Endodermal cell (in vitro differentiated cells): ENCODE measurements around the gene AGXT. TPM values are rescaled to one million over a fixed set of nuclear protein-coding genes. Genes with fewer than 3 reads are reported as not detected.

Experiments
- DNase-seq: peaks from one replicate; pipeline ENCODE4 v3.0.0-alpha.2; 2017
- H3K27ac ChIP-seq: 2 replicates; pipeline ENCODE4 v1.5.1; 2013; ENCODE audit warnings: mild to moderate bottlenecking, low read depth, low read length, moderate library complexity
- H3K27me3 ChIP-seq: 2 replicates; pipeline ENCODE4 v1.6.1; 2013; ENCODE audit warnings: mild to moderate bottlenecking, low read length, moderate library complexity; ENCODE audit not compliant: insufficient read depth, control insufficient read depth, poor library complexity, severe bottlenecking
- H3K36me3 ChIP-seq: 2 replicates; pipeline ENCODE4 v1.7.0; 2013; ENCODE audit warnings: mild to moderate bottlenecking, low read length, moderate library complexity; ENCODE audit not compliant: control insufficient read depth, insufficient read depth
- H3K4me1 ChIP-seq: one replicate; pipeline ENCODE4 v1.7.0; 2013; ENCODE audit warnings: low read length; ENCODE audit not compliant: control insufficient read depth, insufficient read depth
- H3K4me3 ChIP-seq: 2 replicates; pipeline ENCODE4 v1.5.1; 2013; ENCODE audit warnings: mild to moderate bottlenecking, low read length, moderate library complexity
- H3K9ac ChIP-seq: 2 replicates; pipeline ENCODE4 v1.6.1; 2013; ENCODE audit warnings: mild to moderate bottlenecking, low read length, moderate library complexity; ENCODE audit not compliant: poor library complexity, severe bottlenecking; ENCODE audit errors: extremely low read depth
- H3K9me3 ChIP-seq: 2 replicates; pipeline ENCODE4 v1.6.1; 2013; ENCODE audit warnings: mild to moderate bottlenecking, low read length, moderate library complexity; ENCODE audit not compliant: control insufficient read depth
- H3K27ac Mint-ChIP-seq: 2 replicates; pipeline ENCODE4 v1.8.0; 2020; ENCODE audit warnings: mixed read lengths
- H3K27me3 Mint-ChIP-seq: 2 replicates; pipeline ENCODE4 v1.8.0; 2021; ENCODE audit warnings: mild to moderate bottlenecking, mixed read lengths; ENCODE audit not compliant: insufficient read depth
- H3K36me3 Mint-ChIP-seq: 2 replicates; pipeline ENCODE4 v1.8.0; 2020; ENCODE audit warnings: low read depth, mixed read lengths
- H3K4me1 Mint-ChIP-seq: 2 replicates; pipeline ENCODE4 v1.8.0; 2020; ENCODE audit warnings: mixed read lengths
- H3K4me3 Mint-ChIP-seq: 2 replicates; pipeline ENCODE4 v1.8.0; 2020; ENCODE audit warnings: mild to moderate bottlenecking, moderate library complexity, mixed read lengths
- H3K9me3 Mint-ChIP-seq: 2 replicates; pipeline ENCODE4 v1.8.0; 2020; ENCODE audit warnings: mild to moderate bottlenecking, mixed read lengths
- CTCF ChIP-seq: fragments of 200-600 bp; sonication (generic); conservative IDR thresholded peaks from 2 replicates; pipeline ENCODE4 v1.5.0; 2021; ENCODE audit warnings: antibody characterized with exemption, mild to moderate bottlenecking
- WGBS, 2 experiments: methylation state at CpG; one replicate each; pipeline versions ENCODE4 v1.1.5 to v1.1.7; 2013; ENCODE audit warnings: missing lambda C conversion rate in 2 of 2, mixed read lengths in 1 of 2; ENCODE audit not compliant: insufficient coverage in 1 of 2, insufficient read length in 1 of 2; 5-methylcytosine and 5-hydroxymethylcytosine counted together
- total RNA-seq, 2 donors: library from RNA; stranded (reverse); fragmentation: NEBNext Ultra II Directional in 1 of 2; extraction: Animal tissue kit (Norgen Biotek cat#: 25700) in 1 of 2; gene quantifications; 2 replicates in 1 of 2; 3 replicates in 1 of 2; pipeline ENCODE4 v1.2.1, GENCODE V29; 2021

Gene AGXT
- total RNA-seq, 2 donors from 2014 or later, result 0.31 TPM; not detected in 1

- 92 to 96% methylated on average over 5 to 7 of the region's 7 CpGs for WGBS, 2 experiments
- peaks cover 3% of the 10 kb centered on the region for H3K4me1 ChIP-seq
- no peaks in the 10 kb centered on the region for H3K36me3 Mint-ChIP-seq
- no peaks in the 10 kb centered on the region for H3K9me3 ChIP-seq
- TF ChIP-seq CTCF, result no peak
- no peak overlapping the region for H3K27ac Mint-ChIP-seq
- H3K9ac ChIP-seq, result no peak overlapping the region
- H3K4me1 Mint-ChIP-seq, result peaks cover 3% of the 10 kb centered on the region
- H3K36me3 ChIP-seq, result no peaks in the 10 kb centered on the region
- H3K27me3 Mint-ChIP-seq, result no peaks in the 10 kb centered on the region
- DNase-seq, result no peak
- H3K27ac ChIP-seq, result no peak overlapping the region
- H3K27me3 ChIP-seq, result no peaks in the 10 kb centered on the region
- H3K4me3 Mint-ChIP-seq, result no peak overlapping the region
- no peaks in the 10 kb centered on the region for H3K9me3 Mint-ChIP-seq
- no peak overlapping the region for H3K4me3 ChIP-seq
Observed at GRCh38 chr2:240879105-240879504, 10.5 kb downstream of the AGXT start.

DNA sequence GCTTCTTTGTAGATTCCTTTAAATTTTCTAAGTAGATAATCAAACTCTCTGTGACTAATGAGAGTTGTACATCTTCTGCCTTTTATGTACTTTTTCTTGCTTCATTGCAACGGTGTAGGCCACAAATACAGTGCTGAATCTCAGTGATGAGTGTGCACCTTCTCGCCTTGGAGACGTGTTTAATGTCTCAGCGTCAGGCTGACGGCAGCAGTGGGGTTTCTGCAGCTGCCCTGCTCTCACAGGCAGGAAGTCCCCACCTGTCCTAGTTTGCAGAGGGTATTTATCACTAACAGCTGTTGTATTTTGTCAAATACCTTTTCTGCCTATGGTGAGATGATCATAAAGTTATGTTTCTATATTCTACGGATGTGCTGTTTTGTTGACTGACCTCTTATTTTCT lies 13.3 kb downstream of the AGXT start:
- Histone ChIP-seq H3K36me3 (no peaks in the 10 kb centered on the region), H3K9ac (no peak overlapping the region), H3K27me3 (no peaks in the 10 kb centered on the region), H3K4me3 (no peak overlapping the region), H3K4me1 (peaks cover 4% of the 10 kb centered on the region), H3K9me3 (no peaks in the 10 kb centered on the region), H3K27ac (no peak overlapping the region)
- no peak for DNase-seq
- no peak overlapping the region for H3K27ac Mint-ChIP-seq
- H3K36me3 Mint-ChIP-seq, result no peaks in the 10 kb centered on the region
- TF ChIP-seq CTCF, result no peak
- WGBS, 2 experiments, result 82 to 88% methylated on average over 5 to 6 of the region's 6 CpGs
- H3K4me1 Mint-ChIP-seq, result peaks cover 6% of the 10 kb centered on the region
- H3K9me3 Mint-ChIP-seq, result no peaks in the 10 kb centered on the region
- no peaks in the 10 kb centered on the region for H3K27me3 Mint-ChIP-seq
- no peak overlapping the region for H3K4me3 Mint-ChIP-seq

GRCh38 chr2:240884221-240884620 lies 15.6 kb downstream of the AGXT start:
- no peak overlapping the region for H3K4me3 Mint-ChIP-seq
- Histone ChIP-seq H3K36me3 (no peaks in the 10 kb centered on the region), H3K9me3 (no peaks in the 10 kb centered on the region), H3K4me3 (no peak overlapping the region), H3K4me1 (peaks cover 4% of the 10 kb centered on the region), H3K9ac (no peak overlapping the region), H3K27ac (no peak overlapping the region), H3K27me3 (no peaks in the 10 kb centered on the region)
- no peak overlapping the region for H3K27ac Mint-ChIP-seq
- no peaks in the 10 kb centered on the region for H3K36me3 Mint-ChIP-seq
- no peak for TF ChIP-seq CTCF
- WGBS, 2 experiments, result 92 to 96% methylated on average over 2 of the region's 2 CpGs
- peaks cover 6% of the 10 kb centered on the region for H3K4me1 Mint-ChIP-seq
- H3K9me3 Mint-ChIP-seq, result no peaks in the 10 kb centered on the region
- no peak for DNase-seq
- no peaks in the 10 kb centered on the region for H3K27me3 Mint-ChIP-seq
